Measurements from ENCODE around the gene TNK2. TPM values are rescaled to one million over a fixed set of nuclear protein-coding genes. Genes with fewer than 3 reads are reported as not detected.

TNK2 gene
- total and polyA plus RNA-seq, 2 of the 13 experiments (the other 11 are each of a cell fraction or from before 2014, with no cell fraction given): 4.6 to 5.8 TPM

GRCh38 chr3:195911946-195912270 is 3.6 kb upstream of the TNK2 start:
- no peak for DNase-seq (ENCODE audit: low spot score)
- peaks cover 0 to 17% of the 10 kb centered on the region in 2 experiments; a peak in 4 of 5 replicates for H3K27me3 ChIP-seq (ENCODE audit: control insufficient read depth in 1 of 2, insufficient read depth in 2 of 2, low read length in 2 of 2)
- no peak overlapping the region for H3K27ac ChIP-seq (ENCODE audit: extremely low read length, insufficient read depth, low read length)
- ATAC-seq: no peak
- TF ChIP-seq ZSCAN22 (CRISPR knock-in tag; IDR thresholded peaks at IDR 0.05): no peak
- TF ChIP-seq ZNF251 (CRISPR knock-in tag; IDR thresholded peaks at IDR 0.05): no peak
- no peak for TF ChIP-seq FOSL2 (CRISPR knock-in tag; IDR thresholded peaks at IDR 0.05)
- no peak for TF ChIP-seq TRAFD1 (CRISPR knock-in tag; IDR thresholded peaks at IDR 0.05; ENCODE audit: borderline replicate concordance)
- TF ChIP-seq PRPF4 (IDR thresholded peaks at IDR 0.05; ENCODE audit: low read depth, low read length, poor library complexity, severe bottlenecking): no peak
- no peak for TF ChIP-seq ZSCAN21 (CRISPR knock-in tag; IDR thresholded peaks at IDR 0.05; ENCODE audit: borderline replicate concordance)
- TF ChIP-seq HOXA7 (CRISPR knock-in tag; IDR thresholded peaks at IDR 0.05): no peak
- TF ChIP-seq ZNF841 (CRISPR knock-in tag; IDR thresholded peaks at IDR 0.05; ENCODE audit: borderline replicate concordance): no peak
- no peak for TF ChIP-seq ZNF253 (CRISPR knock-in tag; IDR thresholded peaks at IDR 0.05; ENCODE audit: borderline replicate concordance)
- no peak for TF ChIP-seq REST (IDR thresholded peaks at IDR 0.05; ENCODE audit: borderline replicate concordance in 1 of 2, low read depth in 1 of 2, low read length in 2 of 2)
- no peak for TF ChIP-seq MLLT10 (CRISPR knock-in tag; IDR thresholded peaks at IDR 0.05)
- TF ChIP-seq ZNF33B (CRISPR knock-in tag; IDR thresholded peaks at IDR 0.05): no peak
- TF ChIP-seq BORCS8-MEF2B (CRISPR knock-in tag; IDR thresholded peaks at IDR 0.05): no peak
- TF ChIP-seq RBM39 (IDR thresholded peaks at IDR 0.05; ENCODE audit: low read depth, low read length, poor library complexity, severe bottlenecking): no peak
- no peak for TF ChIP-seq SNAPC2 (CRISPR knock-in tag; IDR thresholded peaks at IDR 0.05)
- TF ChIP-seq ZFP36 (IDR thresholded peaks at IDR 0.05; ENCODE audit: borderline replicate concordance, low read depth, low read length, partially characterized antibody): no peak
- no peak for TF ChIP-seq GPBP1L1 (CRISPR knock-in tag; IDR thresholded peaks at IDR 0.05)
- no peak for TF ChIP-seq ZNF879 (CRISPR knock-in tag; IDR thresholded peaks at IDR 0.05)
- no peak for TF ChIP-seq ZNF549 (CRISPR knock-in tag; IDR thresholded peaks at IDR 0.05)
- H4K20me1 ChIP-seq (ENCODE audit: insufficient read depth, low read length): no peaks in the 10 kb centered on the region; the same call in 1 of the 2 replicates
- FAIRE-seq: no peak
- H3K79me2 ChIP-seq (ENCODE audit: insufficient read depth, low read length): peaks cover 2% of the 10 kb centered on the region
- no TSS peak for BruUV-seq (replicated peaks)
- peak overlapping the region; percentile 48 for H2AFZ ChIP-seq (ENCODE audit: low read length)
- ChIA-PET POLR2A (interaction anchor here (2.0 kb wide), 1 partner anchor 11 kb away, joined by 7 read pairs; no protein-coding TSS in a partner anchor), CTCF (ENCODE audit: low intra/inter-chr PET ratio, low total read pairs) (no interaction called here)
- no peaks in the 10 kb centered on the region for H3K9me3 ChIP-seq (ENCODE audit: low read length)
- H3K36me3 ChIP-seq (replicated peaks in 1 of 2; ENCODE audit: control insufficient read depth in 1 of 2, insufficient read depth in 2 of 2, low read length in 2 of 2): no peaks in the 10 kb centered on the region
- H3K9ac ChIP-seq (ENCODE audit: insufficient read depth, low read depth, low read length): no peak overlapping the region
- 11% methylated on average over 4 of the region's 4 CpGs for WGBS (ENCODE audit: low lambda C conversion rate)
- intact Hi-C loops (cut with micrococcal nuclease; ENCODE audit: unreplicated experiment) (no loop called here), in situ Hi-C loops (cut with HindIII; ENCODE audit: extremely low pct_ligation_motif_present, low pct_unique_long_range_greater_than_20kb) (loop anchor here (10.0 kb wide), 1 partner anchor 57 kb away; no protein-coding TSS in a partner anchor)
- peak overlapping the region in 1 of 3 experiments; percentile 37; a peak in 2 of 6 replicates for H3K4me3 ChIP-seq (replicated peaks in 1 of 3; ENCODE audit: insufficient read depth in 1 of 3, low read depth in 2 of 3, low read length in 3 of 3)
- H3K4me2 ChIP-seq (ENCODE audit: low read depth, low read length): peak overlapping the region; percentile 61
- H3K4me1 ChIP-seq (ENCODE audit: insufficient read depth, low read length): peaks cover 54% of the 10 kb centered on the region
